HG03139 (cell line): ENCODE results near the gene NCOR1.

ENCODE experiments used
- ATAC-seq: cut with Tn5 transposase; IDR thresholded peaks from one replicate; pipeline ENCODE4 v1.9.1; 2021; ENCODE audit not compliant: unreplicated experiment

NCOR1 gene

DNA sequence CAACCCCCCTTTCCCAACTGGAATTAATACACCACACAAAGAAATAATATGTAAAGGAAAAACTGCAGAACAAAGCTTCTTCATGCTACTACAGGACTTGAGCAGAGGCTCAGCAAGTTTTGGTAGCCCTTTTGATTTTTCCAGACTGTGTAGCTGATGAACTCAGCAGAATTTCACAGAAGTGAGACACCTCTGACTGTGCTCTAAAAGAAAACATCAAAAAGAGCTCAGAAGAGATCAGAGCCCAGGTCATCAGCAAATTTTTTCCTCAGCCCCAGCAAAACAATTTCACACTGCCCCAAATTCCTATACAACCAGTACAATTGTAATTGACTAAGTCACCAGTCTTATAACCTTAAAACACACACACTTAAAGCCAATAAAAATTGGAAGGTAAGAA lies 177.7 kb downstream of the NCOR1 start:
- no peak for ATAC-seq

DNA sequence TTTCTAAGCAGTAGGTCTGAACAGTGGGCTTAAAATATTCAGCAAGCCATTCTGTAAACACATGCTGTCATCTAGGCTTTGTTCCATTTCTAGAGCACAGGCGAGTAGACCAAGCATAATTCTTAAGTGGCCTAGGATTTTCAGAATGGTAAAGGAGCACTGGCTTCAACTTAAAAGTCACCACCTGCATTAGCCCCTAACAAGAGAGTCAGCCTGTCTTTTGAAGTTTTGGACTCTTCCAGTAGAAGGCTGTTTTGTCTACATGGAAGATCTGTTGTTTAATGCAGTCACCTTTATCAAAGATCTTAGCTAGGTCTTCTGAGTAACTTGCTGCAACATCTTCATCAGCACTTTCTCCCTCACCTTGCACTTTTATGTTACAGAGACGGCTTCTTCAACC lies 179.1 kb downstream of the NCOR1 start:
- ATAC-seq, result no peak

DNA sequence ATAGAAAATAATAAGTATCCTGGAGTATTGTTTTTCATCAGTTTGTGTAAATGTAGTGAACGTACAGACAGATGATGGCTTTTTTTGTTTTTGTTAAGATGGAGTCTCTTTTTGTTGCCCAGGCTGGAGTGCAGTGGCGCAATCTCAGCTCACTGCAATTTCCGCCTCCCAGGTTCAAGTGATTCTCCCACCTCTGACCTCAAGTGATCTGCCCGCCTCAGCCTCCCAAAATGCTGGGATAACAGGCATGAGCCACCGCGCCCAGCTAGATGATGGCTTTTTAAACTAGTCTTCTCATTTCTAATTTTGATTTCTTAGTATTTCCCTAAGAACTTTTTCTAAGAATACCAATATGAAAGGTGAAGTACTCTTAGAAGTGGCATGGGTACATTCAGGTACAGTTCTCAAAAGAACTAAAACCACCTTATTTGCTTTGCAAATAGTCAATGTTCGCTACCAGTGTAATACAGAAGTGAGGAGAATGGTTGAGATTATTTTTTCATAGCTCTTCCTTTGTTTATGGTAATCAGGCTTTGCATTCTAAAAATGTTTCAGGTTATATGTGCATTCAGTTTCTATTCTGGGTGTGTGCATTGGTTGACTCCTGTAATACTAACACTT lies 181.5 kb downstream of the NCOR1 start:
- ATAC-seq, result no peak

DNA sequence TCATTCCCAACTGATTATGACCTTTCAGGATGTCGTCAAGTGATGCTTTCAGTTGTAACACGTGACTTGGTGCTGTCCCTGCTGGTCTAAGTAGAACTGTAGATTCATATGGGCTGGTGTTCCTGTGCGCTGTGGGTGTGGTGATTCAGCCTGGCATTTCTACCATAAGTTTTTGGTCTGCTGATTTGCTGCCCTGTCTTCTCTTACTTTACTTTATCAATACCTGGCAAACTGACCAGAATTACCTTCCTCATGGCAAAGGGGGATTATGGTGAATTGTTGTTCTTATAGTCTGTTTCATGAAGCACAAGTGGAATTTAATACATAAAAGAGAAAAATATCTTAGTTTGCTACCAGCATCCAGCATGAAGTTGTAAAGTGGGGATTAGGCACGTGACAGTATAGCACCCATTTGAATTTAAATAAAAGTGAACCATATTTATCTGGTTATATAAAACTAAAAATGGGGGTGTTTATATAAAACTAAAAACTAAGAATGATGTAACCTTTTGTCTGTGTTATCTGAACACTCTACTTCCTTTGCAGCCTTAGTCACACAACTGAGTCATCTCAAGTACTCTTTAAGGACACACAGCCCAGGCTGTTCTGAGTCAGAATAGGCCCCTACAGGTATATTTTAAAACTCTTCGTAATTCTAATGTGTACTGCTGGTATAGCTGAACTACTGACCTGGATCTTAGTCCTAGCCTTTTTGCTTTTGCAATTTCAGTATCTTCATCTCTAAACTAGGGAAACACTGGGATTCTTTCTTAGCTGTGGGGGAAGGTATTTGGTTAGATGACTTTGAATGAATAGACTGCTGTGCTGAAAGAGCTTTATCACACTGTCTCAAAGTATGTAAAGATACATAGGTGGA lies 187.4 kb downstream of the NCOR1 start:
- ATAC-seq, result no peak

DNA sequence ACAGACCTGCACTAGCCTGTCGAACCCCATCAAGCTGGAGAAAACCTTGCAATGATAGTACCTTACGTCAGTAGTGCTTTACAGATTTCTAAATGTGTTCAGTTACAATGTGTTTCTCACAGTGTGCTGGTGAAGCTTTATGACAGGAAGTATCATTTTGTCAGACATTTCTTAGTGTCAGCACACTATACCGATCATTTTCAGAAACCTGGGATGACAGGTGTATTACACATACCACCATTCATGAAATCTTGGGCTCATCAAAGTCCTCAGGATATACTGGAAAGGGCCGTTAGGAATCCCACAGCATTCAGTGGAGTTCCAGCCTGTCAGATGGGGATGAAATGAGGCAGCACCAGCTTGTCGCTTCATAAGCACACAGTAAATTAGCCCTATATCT lies 188.4 kb downstream of the NCOR1 start:
- ATAC-seq, result no peak

DNA sequence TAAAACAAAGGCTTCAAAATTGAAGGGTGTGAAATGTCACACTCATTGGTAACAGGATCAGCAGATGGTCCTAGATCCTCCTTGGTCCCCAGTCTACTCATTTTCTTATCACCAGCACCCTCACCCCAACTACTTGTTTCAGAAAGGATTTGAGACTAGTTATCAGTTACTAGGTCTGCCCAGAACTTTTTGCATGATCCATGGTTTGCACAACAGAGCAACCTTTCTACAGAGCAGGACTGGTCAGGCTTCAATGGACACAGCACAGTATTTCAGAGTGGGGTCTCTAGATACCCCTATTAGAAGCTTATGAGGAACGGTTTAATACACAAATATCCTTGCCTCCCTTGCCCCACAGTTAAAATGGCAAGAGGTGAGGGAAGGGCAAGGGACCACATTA lies 190.1 kb downstream of the NCOR1 start:
- ATAC-seq, result no peak

DNA sequence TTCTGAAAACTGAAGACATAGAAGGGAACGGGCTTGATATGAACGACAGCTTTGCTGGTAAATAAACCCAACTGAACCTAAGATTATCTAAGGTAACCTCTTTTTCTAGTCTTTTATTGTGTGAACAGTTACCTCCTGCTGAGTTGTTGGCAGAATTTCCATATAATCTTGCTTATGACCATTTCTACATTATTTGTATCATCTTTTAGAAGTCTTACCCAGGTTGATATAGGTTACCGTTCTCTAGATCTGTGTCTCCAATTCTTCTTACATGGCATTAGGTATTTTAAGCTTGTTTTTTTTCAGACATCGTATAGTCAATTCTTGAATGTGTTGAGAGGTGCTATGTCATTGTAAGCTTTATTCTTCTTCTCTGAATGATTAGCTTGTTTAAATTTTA lies 191.5 kb downstream of the NCOR1 start:
- ATAC-seq, result no peak

DNA sequence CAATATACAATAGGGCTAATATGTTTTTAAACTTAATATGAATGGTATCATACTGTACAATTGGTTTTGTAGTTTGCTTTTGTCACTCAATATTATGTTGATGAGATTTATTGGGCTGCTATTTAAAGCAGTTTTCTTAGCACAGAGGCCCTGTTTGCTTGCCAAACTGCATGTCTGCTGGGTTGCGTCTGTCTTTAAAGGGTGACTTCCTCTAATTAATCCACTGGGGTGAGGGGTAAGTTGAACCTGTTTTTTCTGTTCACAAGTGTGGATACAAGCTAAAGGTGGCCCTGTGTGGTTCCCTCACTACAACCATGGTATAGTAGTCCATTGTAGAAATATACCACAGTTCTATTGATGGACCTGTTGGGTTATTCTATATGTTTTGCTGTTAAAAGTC lies 196.0 kb downstream of the NCOR1 start:
- no peak for ATAC-seq

DNA sequence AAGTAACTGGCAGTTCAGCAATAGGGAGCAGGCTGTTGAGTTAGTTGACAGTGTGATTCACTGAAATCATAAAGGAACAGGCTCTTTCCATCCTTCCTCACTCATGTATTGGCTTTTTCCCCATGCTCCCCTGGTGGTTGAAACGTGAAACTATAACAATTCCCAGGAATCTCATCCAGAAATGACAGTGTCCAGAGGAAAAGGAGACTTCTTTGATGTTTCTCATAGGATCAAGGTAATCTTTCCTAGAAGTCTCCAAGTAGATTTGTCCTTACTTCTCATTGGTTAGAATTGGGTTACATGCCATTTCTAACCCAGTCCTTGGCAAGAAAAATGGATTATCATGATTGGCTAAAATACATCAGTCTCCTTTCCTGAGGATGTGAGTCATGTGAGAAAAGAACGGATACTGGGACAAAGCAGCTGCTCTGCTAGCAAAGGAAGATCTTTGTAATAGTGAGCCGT lies 201.4 kb downstream of the NCOR1 start:
- ATAC-seq, result no peak

DNA sequence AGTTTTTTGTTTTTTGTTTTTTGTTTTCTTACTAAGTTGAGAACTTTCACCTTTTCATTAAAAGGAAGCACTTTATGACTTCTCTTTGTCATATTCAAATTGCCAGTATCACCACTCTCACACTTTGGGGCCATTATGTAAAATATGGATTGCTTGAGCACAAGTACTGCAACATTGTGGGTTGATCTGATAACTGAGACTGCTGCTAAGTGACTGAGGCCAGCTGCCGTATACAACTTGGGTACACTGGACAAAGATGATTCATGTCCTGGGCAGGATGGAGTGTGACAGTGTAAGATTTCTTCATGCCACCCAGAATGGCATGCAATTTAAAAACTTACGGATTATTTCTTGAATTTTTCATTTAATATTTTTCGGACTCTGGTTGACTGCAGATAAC lies 207.9 kb downstream of the NCOR1 start:
- no peak for ATAC-seq

DNA sequence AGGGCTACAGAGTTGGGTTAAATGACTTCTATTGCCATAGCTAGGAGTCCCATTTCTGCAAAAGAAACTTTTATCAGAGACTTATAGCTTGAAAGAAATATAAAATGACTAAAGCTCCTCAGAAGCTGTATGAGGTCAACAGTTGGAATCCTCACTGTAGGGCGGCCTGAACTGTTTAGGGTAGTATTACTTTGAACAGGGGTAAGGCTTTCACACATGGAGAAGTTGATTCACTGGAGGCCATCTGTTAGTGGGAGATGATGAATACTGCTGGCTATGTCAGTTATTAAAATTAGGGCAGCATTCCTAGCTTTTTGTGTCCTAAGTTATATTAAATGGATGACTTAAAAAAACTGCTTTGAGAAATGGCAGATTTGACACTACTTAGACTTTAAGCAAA lies 209.7 kb downstream of the NCOR1 start:
- ATAC-seq, result no peak

DNA sequence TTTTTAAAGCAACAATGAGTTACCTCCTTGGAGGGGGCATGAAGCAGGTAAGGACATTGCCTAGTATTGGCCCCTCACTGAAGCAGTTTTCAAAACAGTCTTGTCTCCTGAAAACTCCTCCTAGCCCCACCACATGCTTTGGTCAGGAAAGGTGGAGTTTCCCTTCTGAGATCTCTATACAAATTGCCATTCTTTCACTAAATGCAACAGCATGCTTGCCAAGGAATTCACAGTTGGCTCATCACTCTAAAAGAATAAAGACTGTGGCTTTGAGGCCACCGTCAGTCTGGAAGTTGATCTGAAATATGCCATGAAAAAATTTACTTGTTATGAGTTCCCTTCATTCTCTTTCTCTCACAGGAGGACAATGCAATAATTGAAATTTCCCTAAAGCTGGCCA lies 211.5 kb downstream of the NCOR1 start:
- ATAC-seq, result no peak

DNA sequence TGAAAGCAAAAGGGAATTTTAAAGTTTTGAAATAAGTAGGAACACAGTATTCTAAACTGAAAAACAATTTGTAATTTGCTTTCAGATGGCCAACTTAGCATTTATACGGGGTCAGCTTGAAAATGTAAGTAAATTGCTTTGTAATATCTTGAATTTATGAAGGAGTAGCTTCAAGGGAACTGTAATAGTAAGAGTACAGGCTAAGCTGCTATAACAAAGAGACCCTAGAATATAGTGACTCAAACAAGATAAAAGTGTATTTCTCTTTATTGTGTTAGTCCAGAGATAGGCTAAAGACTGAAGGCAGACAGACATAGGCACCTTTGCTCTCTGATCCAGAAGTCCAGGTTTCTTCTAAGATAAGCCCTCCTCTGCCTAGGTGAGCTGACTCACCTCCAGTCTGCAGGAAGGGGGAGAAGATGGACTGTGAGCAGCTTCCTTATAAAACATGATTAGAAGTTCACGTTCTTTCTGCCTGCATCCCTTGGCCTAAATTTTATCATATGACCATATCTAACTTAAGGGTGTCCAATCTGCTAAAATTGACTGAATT lies 212.6 kb downstream of the NCOR1 start:
- no peak for ATAC-seq

DNA sequence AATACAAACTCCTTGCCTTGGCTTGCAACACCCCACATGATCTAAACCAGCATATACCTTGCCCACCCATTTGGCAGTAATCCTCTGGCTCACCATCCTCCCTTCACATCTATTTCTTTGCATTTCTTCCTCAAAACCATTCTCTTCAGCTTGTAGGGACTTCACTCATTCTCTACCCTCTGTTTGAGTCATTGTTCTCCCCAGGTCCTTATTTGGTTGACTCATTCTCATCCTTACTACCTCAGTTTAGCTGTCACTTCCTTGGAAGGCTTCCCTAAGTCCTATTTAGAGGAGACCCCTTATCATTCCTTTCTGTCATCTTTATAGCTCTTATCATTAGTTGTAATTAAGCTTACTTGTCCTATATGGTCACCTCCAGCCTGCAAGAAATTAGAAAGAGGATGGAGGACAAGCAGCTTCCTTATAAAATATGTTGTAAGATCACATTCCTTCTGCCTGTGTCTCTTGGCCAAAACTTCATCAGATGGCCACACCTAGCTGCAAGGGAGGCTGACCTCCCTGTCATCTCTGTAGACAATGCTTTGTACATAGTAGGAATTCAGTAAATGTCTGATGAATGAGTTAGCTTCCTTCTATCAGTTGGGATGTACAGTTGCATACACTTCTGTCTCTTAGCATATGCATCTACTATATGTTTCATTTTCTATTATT lies 214.0 kb downstream of the NCOR1 start:
- no peak for ATAC-seq

DNA sequence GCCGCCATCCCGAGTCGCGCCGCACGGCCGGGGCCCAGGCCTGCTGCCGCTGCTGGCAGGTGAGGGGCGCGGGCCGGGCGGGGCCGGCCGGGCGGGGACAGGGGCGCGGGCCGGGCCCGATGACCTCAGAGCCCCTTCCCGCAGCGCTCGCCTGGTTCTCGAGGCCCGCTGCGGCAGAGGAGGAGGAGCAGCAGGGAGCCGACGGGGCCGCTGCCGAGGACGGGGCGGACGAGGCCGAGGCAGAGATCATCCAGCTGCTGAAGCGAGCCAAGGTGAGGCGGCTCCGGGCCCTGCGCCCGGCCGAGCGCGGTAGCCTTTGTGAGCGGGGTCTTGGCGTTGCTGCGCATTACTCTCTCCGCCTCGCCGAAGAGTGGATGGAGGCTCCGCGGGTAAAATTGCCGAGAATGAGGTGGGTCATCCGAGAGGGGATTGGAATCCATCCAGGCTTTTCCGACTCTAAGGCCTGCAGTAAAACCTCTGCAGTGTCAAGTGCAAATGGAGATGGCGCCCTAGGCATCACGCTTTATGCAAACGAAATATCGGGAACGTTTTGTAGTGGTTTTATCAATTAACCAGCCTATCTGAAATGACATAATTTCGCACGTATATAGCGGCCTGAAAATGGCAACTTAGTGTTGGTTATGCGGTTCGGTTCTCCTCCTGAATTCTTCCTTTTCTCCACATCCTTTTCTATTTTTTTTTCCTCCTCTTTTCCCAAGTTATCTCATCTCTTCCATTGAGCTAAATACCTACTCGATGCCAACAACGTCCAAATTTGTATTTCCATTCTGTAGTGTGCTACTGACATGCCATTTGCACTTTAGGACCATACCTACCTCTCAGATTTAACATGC lies 215.1 kb downstream of the NCOR1 start:
- peak; percentile 15 for ATAC-seq

DNA sequence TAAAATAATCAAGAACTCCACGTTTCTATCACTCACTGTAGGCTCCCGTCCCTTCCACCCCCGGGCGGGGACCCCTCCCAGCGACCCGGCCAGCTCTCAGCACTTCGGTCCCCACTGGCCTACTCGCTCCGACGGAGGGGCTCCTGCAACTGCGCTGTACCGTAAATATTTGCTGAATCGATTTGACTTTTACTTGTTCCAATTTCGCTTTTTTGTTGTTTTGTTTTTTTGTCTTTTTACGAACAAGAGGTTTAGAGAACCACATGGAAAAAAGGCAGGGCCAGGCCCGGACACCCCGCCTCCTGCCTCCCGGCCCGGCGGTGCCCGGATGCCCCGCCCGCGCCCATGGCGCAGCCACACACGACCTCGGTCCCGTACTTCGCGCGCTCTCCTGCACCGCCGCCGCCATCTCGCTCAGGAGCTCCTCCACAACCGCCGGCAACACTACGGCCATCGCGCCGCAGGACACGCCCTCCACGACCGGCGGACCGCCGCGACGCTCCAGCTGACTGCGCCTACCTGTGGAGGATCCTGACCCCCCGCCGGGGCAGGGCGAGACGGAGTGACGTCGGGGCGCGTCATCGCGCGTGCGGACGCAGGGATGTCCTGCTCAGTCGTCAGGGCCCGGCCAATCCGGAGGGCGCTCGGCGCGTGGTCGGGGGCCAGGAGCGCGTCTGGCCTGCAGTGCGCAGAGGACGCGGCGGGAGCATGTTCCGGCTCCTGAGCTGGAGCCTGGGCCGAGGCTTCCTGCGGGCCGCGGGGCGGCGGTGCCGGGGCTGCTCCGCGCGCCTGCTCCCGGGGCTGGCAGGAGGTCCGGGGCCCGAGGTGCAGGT lies 216.0 kb downstream of the NCOR1 start, which contains the start of the genes TTC19 and ZSWIM7:
TSS of gene TTC19 (plus strand) at position 684 of the 833 bp plus-strand sequence. CDS start at position 709, 25 bp downstream.
TSS of gene ZSWIM7 (minus strand) at position 564 of the 833 bp plus-strand sequence. CDS start at position 454, 110 bp downstream.
- ATAC-seq, result peak; percentile 94

DNA sequence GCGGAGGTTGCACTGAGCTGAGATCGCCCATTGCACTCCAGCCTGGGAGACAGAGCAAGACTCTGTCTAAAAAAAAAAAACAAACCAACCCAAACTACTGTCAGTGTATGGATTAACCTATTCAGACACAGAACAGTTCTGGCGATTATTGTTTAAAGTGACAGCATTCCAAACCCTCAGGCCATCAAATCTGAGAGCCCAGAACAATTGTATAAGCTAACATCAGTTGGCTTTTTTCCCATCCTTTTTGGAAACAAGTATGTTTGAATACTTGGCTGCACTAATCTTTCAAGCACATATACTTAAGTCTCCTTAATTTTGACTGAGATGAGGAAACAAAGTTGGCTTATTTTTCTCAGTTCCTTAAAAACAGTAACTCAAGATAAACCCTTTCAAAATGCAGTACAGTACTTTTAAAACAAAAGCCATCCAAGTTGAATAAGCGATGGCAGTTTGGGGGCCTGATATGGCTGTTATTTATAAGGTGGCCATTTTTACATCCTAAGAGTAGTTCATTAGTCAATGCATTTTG lies 217.2 kb downstream of the NCOR1 start:
- no peak for ATAC-seq

DNA sequence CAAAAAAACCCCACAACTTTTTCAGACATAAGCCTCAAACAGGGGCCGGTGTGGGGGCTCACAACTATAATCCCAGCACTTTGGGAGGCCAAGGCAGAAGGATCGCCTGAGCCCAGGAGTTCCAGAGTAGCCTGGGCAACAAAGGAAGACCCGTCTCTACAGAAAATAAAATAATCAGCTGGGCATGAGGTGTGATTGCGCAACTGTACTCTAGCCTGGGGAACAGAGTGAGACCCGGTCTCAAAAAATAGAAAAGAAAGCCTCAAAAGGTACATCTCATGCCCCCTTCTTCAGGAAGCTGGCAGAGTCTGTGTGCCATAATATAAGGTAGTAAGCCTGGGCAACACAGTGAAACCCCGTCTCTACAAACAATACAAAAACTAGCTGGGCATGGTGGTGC lies 219.0 kb downstream of the NCOR1 start:
- no peak for ATAC-seq
